Sigmoid colon (tissue), 4 donors: ENCODE results near the gene PSMA5.

Experiments
- POLR2A ChIP-seq, 2 donors: fragments of 450-650 bp; IDR thresholded peaks; one replicate each; pipeline ENCODE4 v1.6.1; 2016; ENCODE audit warnings: antibody characterized with exemption in 2 of 2, mild to moderate bottlenecking in 2 of 2, moderate library complexity in 2 of 2
- POLR2AphosphoS5 ChIP-seq, 4 donors: sonication (generic); formaldehyde crosslinking; IDR thresholded peaks; one replicate each; pipeline ENCODE4 v1.6.1; 2017; ENCODE audit warnings: antibody characterized with exemption in 4 of 4
- TF ChIP-seq, protein P1 (sequence below), 4 experiments: fragments of 450-650 bp in 3 of 4; fragments of 200-600 bp in 1 of 4; IDR thresholded peaks; one replicate each; pipeline ENCODE4 v1.5.1; 2016 to 2019; ENCODE audit warnings: antibody characterized with exemption in 4 of 4, mild to moderate bottlenecking in 3 of 4, moderate library complexity in 2 of 4

- no peak for TF ChIP-seq POLR2AphosphoS5 (IDR thresholded peaks at IDR 0.05)
- TF ChIP-seq, protein P1, sequence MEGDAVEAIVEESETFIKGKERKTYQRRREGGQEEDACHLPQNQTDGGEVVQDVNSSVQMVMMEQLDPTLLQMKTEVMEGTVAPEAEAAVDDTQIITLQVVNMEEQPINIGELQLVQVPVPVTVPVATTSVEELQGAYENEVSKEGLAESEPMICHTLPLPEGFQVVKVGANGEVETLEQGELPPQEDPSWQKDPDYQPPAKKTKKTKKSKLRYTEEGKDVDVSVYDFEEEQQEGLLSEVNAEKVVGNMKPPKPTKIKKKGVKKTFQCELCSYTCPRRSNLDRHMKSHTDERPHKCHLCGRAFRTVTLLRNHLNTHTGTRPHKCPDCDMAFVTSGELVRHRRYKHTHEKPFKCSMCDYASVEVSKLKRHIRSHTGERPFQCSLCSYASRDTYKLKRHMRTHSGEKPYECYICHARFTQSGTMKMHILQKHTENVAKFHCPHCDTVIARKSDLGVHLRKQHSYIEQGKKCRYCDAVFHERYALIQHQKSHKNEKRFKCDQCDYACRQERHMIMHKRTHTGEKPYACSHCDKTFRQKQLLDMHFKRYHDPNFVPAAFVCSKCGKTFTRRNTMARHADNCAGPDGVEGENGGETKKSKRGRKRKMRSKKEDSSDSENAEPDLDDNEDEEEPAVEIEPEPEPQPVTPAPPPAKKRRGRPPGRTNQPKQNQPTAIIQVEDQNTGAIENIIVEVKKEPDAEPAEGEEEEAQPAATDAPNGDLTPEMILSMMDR (IDR thresholded peaks at IDR 0.05): no peak
- TF ChIP-seq POLR2A (IDR thresholded peaks at IDR 0.05): no peak
Measured at GRCh38 chr1:109400035-109400655, 26.1 kb downstream of the PSMA5 start.
